HEK293 (cell line): ENCODE data around the gene PIGQ.

Experiments used
- KLF1 ChIP-seq: fragments of 450-650 bp; formaldehyde crosslinking; IDR thresholded peaks from 2 replicates; pipeline ENCODE4 v1.5.1; 2016; ENCODE audit warnings: missing biosample characterization, missing genetic modification characterization
- KLF7 ChIP-seq: fragments of 450-650 bp; formaldehyde crosslinking; IDR thresholded peaks from 2 replicates; pipeline ENCODE4 v1.5.1; 2016; ENCODE audit warnings: missing biosample characterization, missing genetic modification characterization, borderline replicate concordance
- KLF8 ChIP-seq: fragments of 450-650 bp; formaldehyde crosslinking; IDR thresholded peaks from 2 replicates; pipeline ENCODE4 v1.5.1; 2016; ENCODE audit warnings: missing biosample characterization, missing genetic modification characterization
- KLF9 ChIP-seq: fragments of 450-650 bp; formaldehyde crosslinking; IDR thresholded peaks from 2 replicates; pipeline ENCODE4 v1.5.1; 2016; ENCODE audit warnings: missing biosample characterization, missing genetic modification characterization, low read depth
- SP2 ChIP-seq: fragments of 450-650 bp; formaldehyde crosslinking; IDR thresholded peaks from 2 replicates; pipeline ENCODE4 v1.5.1; 2016; ENCODE audit warnings: missing biosample characterization, missing genetic modification characterization
- SP3 ChIP-seq: fragments of 450-650 bp; formaldehyde crosslinking; IDR thresholded peaks from 2 replicates; pipeline ENCODE4 v1.5.1; 2016; ENCODE audit warnings: missing biosample characterization, missing genetic modification characterization
- SP7 ChIP-seq: fragments of 450-650 bp; formaldehyde crosslinking; IDR thresholded peaks from 2 replicates; pipeline ENCODE4 v1.5.1; 2016; ENCODE audit warnings: missing biosample characterization, missing genetic modification characterization
- ZBTB17 ChIP-seq: fragments of 450-650 bp; formaldehyde crosslinking; IDR thresholded peaks from 2 replicates; pipeline ENCODE4 v1.5.1; 2016; ENCODE audit warnings: missing biosample characterization, missing genetic modification characterization
- ZBTB21 ChIP-seq: fragments of 450-650 bp; formaldehyde crosslinking; IDR thresholded peaks from 2 replicates; pipeline ENCODE4 v1.5.1; 2017; ENCODE audit warnings: missing biosample characterization, missing genetic modification characterization
- ZBTB8A ChIP-seq: fragments of 450-650 bp; formaldehyde crosslinking; IDR thresholded peaks from 2 replicates; pipeline ENCODE4 v1.5.1; 2016; ENCODE audit warnings: missing biosample characterization, missing genetic modification characterization
- ZNF155 ChIP-seq: fragments of 450-650 bp; formaldehyde crosslinking; IDR thresholded peaks from 2 replicates; pipeline ENCODE4 v1.5.1; 2016; ENCODE audit warnings: missing biosample characterization, missing genetic modification characterization
- ZNF391 ChIP-seq: fragments of 450-650 bp; formaldehyde crosslinking; IDR thresholded peaks from 2 replicates; pipeline ENCODE4 v1.5.1; 2016; ENCODE audit warnings: low read depth, missing biosample characterization, missing genetic modification characterization, borderline replicate concordance
- ZNF48 ChIP-seq: fragments of 450-650 bp; formaldehyde crosslinking; IDR thresholded peaks from 2 replicates; pipeline ENCODE4 v1.5.1; 2016; ENCODE audit warnings: missing biosample characterization, missing genetic modification characterization
- ZNF558 ChIP-seq: fragments of 450-650 bp; formaldehyde crosslinking; IDR thresholded peaks from 2 replicates; pipeline ENCODE4 v1.5.1; 2016; ENCODE audit warnings: missing biosample characterization, missing genetic modification characterization
- ZNF600 ChIP-seq: fragments of 450-650 bp; formaldehyde crosslinking; IDR thresholded peaks from 2 replicates; pipeline ENCODE4 v1.5.1; 2016; ENCODE audit warnings: missing biosample characterization, missing genetic modification characterization
- ZNF677 ChIP-seq: fragments of 450-650 bp; IDR thresholded peaks from 2 replicates; pipeline ENCODE4 v1.5.0; 2018; ENCODE audit warnings: missing biosample characterization, mild to moderate bottlenecking, missing genetic modification characterization, moderate library complexity
- ZSCAN23 ChIP-seq: fragments of 450-650 bp; formaldehyde crosslinking; IDR thresholded peaks from 2 replicates; pipeline ENCODE4 v1.5.1; 2016; ENCODE audit warnings: missing biosample characterization, missing genetic modification characterization
- ZSCAN30 ChIP-seq: fragments of 450-650 bp; IDR thresholded peaks from 2 replicates; pipeline ENCODE4 v1.5.1; 2018; ENCODE audit warnings: missing biosample characterization, mild to moderate bottlenecking, missing genetic modification characterization, moderate library complexity
- TF ChIP-seq, protein P1 (sequence below): fragments of 450-650 bp; formaldehyde crosslinking; IDR thresholded peaks from 2 replicates; pipeline ENCODE4 v1.5.1; 2016; ENCODE audit warnings: missing biosample characterization, missing genetic modification characterization
- TF ChIP-seq, protein P2 (sequence below): fragments of 450-650 bp; formaldehyde crosslinking; IDR thresholded peaks from 2 replicates; pipeline ENCODE4 v1.5.1; 2016; ENCODE audit warnings: missing biosample characterization, missing genetic modification characterization
- TF ChIP-seq, protein P3 (sequence below): fragments of 450-650 bp; formaldehyde crosslinking; IDR thresholded peaks from 2 replicates; pipeline ENCODE4 v1.5.1; 2016; ENCODE audit warnings: missing biosample characterization, missing genetic modification characterization
- TF ChIP-seq, protein P4 (sequence below): fragments of 450-650 bp; formaldehyde crosslinking; IDR thresholded peaks from 2 replicates; pipeline ENCODE4 v1.5.1; 2017; ENCODE audit warnings: missing biosample characterization, mild to moderate bottlenecking, missing genetic modification characterization, moderate library complexity
- TF ChIP-seq, protein P5 (sequence below): fragments of 450-650 bp; formaldehyde crosslinking; conservative IDR thresholded peaks from 2 replicates; pipeline ENCODE4 v1.5.1; 2016; ENCODE audit warnings: low read depth, missing biosample characterization, missing genetic modification characterization
- TF ChIP-seq, protein P6 (sequence below): fragments of 450-650 bp; formaldehyde crosslinking; IDR thresholded peaks from 2 replicates; pipeline ENCODE4 v1.5.1; 2016; ENCODE audit warnings: missing biosample characterization, missing genetic modification characterization
- TF ChIP-seq, protein P7 (sequence below): fragments of 450-650 bp; formaldehyde crosslinking; IDR thresholded peaks from 2 replicates; pipeline ENCODE4 v1.5.1; 2016; ENCODE audit warnings: missing biosample characterization, missing genetic modification characterization

PIGQ gene

DNA sequence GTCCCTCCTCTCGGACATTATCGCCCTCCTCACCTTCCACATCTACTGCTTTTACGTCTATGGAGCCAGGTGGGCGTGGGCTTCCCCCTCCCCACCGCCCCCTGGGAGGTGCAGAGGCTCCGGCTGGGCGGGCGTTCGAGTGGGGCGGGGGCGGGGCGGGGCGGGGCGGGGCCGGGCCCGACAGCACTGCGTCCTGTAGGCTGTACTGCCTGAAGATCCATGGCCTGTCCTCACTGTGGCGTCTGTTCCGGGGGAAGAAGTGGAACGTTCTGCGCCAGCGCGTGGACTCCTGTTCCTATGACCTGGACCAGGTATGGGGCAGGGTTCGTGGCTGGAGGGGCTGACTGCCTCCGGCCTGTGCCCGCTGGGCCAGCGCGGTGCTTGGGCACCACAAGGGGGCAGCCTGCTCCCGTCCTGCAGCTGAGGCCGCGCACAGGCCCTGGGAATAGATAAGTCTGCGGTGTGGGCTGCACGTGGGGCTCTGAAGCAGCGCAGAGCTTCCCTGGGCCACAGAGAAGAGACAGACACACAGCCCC is 9.2 kb downstream of the PIGQ start (continued):
- TF ChIP-seq ZSCAN23 (no peak), KLF7 (tag by site-specific recombination) (peak; percentile 76), ZNF600 (tag by site-specific recombination) (peak; percentile 61), KLF1 (tag by site-specific recombination) (peak; percentile 89), SP3 (tag by site-specific recombination) (peak; percentile 68), ZBTB8A (tag by site-specific recombination) (peak; percentile 67), ZSCAN30 (tag by site-specific recombination) (peak; percentile 82), SP2 (peak; percentile 45), ZNF391 (tag by site-specific recombination) (0 out of 2 replicates have a peak, but pooled peaks have one; percentile 36), ZBTB21 (tag by site-specific recombination) (no peak), ZNF155 (tag by site-specific recombination) (no peak), ZNF48 (tag by site-specific recombination) (no peak), ZNF558 (tag by site-specific recombination) (no peak), ZBTB17 (tag by site-specific recombination) (no peak), KLF8 (tag by site-specific recombination) (peak; percentile 86), KLF9 (tag by site-specific recombination) (peak; percentile 78), ZNF677 (tag by site-specific recombination) (no peak), SP7 (tag by site-specific recombination) (peak; percentile 65)
- TF ChIP-seq, protein P1, sequence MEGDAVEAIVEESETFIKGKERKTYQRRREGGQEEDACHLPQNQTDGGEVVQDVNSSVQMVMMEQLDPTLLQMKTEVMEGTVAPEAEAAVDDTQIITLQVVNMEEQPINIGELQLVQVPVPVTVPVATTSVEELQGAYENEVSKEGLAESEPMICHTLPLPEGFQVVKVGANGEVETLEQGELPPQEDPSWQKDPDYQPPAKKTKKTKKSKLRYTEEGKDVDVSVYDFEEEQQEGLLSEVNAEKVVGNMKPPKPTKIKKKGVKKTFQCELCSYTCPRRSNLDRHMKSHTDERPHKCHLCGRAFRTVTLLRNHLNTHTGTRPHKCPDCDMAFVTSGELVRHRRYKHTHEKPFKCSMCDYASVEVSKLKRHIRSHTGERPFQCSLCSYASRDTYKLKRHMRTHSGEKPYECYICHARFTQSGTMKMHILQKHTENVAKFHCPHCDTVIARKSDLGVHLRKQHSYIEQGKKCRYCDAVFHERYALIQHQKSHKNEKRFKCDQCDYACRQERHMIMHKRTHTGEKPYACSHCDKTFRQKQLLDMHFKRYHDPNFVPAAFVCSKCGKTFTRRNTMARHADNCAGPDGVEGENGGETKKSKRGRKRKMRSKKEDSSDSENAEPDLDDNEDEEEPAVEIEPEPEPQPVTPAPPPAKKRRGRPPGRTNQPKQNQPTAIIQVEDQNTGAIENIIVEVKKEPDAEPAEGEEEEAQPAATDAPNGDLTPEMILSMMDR: peak; percentile 95
- TF ChIP-seq, protein P2, sequence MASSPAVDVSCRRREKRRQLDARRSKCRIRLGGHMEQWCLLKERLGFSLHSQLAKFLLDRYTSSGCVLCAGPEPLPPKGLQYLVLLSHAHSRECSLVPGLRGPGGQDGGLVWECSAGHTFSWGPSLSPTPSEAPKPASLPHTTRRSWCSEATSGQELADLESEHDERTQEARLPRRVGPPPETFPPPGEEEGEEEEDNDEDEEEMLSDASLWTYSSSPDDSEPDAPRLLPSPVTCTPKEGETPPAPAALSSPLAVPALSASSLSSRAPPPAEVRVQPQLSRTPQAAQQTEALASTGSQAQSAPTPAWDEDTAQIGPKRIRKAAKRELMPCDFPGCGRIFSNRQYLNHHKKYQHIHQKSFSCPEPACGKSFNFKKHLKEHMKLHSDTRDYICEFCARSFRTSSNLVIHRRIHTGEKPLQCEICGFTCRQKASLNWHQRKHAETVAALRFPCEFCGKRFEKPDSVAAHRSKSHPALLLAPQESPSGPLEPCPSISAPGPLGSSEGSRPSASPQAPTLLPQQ: peak; percentile 40; the same call in 1 of the 2 replicates
- TF ChIP-seq, protein P3, sequence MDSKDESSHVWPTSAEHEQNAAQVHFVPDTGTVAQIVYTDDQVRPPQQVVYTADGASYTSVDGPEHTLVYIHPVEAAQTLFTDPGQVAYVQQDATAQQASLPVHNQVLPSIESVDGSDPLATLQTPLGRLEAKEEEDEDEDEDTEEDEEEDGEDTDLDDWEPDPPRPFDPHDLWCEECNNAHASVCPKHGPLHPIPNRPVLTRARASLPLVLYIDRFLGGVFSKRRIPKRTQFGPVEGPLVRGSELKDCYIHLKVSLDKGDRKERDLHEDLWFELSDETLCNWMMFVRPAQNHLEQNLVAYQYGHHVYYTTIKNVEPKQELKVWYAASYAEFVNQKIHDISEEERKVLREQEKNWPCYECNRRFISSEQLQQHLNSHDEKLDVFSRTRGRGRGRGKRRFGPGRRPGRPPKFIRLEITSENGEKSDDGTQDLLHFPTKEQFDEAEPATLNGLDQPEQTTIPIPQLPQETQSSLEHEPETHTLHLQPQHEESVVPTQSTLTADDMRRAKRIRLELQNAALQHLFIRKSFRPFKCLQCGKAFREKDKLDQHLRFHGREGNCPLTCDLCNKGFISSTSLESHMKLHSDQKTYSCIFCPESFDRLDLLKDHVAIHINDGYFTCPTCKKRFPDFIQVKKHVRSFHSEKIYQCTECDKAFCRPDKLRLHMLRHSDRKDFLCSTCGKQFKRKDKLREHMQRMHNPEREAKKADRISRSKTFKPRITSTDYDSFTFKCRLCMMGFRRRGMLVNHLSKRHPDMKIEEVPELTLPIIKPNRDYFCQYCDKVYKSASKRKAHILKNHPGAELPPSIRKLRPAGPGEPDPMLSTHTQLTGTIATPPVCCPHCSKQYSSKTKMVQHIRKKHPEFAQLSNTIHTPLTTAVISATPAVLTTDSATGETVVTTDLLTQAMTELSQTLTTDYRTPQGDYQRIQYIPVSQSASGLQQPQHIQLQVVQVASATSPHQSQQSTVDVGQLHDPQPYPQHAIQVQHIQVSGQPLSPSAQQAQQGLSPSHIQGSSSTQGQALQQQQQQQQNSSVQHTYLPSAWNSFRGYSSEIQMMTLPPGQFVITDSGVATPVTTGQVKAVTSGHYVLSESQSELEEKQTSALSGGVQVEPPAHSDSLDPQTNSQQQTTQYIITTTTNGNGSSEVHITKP: no peak
- TF ChIP-seq, protein P4, sequence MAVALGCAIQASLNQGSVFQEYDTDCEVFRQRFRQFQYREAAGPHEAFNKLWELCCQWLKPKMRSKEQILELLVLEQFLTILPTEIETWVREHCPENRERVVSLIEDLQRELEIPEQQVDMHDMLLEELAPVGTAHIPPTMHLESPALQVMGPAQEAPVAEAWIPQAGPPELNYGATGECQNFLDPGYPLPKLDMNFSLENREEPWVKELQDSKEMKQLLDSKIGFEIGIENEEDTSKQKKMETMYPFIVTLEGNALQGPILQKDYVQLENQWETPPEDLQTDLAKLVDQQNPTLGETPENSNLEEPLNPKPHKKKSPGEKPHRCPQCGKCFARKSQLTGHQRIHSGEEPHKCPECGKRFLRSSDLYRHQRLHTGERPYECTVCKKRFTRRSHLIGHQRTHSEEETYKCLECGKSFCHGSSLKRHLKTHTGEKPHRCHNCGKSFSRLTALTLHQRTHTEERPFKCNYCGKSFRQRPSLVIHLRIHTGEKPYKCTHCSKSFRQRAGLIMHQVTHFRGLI (tag by site-specific recombination): peak; percentile 64
- TF ChIP-seq, protein P5, sequence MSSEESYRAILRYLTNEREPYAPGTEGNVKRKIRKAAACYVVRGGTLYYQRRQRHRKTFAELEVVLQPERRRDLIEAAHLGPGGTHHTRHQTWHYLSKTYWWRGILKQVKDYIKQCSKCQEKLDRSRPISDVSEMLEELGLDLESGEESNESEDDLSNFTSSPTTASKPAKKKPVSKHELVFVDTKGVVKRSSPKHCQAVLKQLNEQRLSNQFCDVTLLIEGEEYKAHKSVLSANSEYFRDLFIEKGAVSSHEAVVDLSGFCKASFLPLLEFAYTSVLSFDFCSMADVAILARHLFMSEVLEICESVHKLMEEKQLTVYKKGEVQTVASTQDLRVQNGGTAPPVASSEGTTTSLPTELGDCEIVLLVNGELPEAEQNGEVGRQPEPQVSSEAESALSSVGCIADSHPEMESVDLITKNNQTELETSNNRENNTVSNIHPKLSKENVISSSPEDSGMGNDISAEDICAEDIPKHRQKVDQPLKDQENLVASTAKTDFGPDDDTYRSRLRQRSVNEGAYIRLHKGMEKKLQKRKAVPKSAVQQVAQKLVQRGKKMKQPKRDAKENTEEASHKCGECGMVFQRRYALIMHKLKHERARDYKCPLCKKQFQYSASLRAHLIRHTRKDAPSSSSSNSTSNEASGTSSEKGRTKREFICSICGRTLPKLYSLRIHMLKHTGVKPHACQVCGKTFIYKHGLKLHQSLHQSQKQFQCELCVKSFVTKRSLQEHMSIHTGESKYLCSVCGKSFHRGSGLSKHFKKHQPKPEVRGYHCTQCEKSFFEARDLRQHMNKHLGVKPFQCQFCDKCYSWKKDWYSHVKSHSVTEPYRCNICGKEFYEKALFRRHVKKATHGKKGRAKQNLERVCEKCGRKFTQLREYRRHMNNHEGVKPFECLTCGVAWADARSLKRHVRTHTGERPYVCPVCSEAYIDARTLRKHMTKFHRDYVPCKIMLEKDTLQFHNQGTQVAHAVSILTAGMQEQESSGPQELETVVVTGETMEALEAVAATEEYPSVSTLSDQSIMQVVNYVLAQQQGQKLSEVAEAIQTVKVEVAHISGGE (tag by site-specific recombination): 0 out of 2 replicates have a peak, but pooled peaks have one; percentile 14
- TF ChIP-seq, protein P6, sequence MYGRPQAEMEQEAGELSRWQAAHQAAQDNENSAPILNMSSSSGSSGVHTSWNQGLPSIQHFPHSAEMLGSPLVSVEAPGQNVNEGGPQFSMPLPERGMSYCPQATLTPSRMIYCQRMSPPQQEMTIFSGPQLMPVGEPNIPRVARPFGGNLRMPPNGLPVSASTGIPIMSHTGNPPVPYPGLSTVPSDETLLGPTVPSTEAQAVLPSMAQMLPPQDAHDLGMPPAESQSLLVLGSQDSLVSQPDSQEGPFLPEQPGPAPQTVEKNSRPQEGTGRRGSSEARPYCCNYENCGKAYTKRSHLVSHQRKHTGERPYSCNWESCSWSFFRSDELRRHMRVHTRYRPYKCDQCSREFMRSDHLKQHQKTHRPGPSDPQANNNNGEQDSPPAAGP (tag by site-specific recombination): peak; percentile 41; the same call in 1 of the 2 replicates
- TF ChIP-seq, protein P7, sequence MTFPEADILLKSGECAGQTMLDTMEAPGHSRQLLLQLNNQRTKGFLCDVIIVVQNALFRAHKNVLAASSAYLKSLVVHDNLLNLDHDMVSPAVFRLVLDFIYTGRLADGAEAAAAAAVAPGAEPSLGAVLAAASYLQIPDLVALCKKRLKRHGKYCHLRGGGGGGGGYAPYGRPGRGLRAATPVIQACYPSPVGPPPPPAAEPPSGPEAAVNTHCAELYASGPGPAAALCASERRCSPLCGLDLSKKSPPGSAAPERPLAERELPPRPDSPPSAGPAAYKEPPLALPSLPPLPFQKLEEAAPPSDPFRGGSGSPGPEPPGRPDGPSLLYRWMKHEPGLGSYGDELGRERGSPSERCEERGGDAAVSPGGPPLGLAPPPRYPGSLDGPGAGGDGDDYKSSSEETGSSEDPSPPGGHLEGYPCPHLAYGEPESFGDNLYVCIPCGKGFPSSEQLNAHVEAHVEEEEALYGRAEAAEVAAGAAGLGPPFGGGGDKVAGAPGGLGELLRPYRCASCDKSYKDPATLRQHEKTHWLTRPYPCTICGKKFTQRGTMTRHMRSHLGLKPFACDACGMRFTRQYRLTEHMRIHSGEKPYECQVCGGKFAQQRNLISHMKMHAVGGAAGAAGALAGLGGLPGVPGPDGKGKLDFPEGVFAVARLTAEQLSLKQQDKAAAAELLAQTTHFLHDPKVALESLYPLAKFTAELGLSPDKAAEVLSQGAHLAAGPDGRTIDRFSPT (tag by site-specific recombination): peak; percentile 86
